Activated T-cell treated with anti-CD3 and anti-CD28 coated beads for 24 hours (primary cell): ENCODE results near the gene ARPP21.
"Not testable (repeated sequence)": the region's sequence is repeated elsewhere in the genome, so short reads cannot be mapped to it uniquely, and the experiment has no call there.

Experiments
- DNase-seq: peaks from one replicate; pipeline ENCODE4 v3.0.0-alpha.2; 2020; ENCODE audit warnings: low read depth

ARPP21 gene

DNA sequence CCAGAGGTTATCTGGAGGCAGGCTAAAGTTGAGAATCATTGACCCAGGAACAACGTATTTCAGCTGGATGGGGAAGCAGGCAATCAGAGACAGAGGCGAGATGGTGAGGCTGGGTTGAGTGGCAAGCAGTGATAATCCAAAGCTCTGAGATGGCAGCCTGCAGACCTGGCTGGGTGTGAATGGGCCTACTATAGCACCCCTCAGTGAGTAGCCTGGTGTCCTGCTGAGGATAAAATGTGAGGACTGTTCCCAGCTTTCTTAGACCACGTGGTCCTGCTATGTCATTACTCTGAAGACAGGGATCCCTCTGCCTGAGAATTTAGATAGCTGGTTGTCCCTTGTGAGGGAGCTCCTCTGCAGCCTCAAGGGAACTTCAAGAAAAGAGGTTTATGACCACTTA is 141.5 kb downstream of the ARPP21 start:
- DNase-seq, result no peak

DNA sequence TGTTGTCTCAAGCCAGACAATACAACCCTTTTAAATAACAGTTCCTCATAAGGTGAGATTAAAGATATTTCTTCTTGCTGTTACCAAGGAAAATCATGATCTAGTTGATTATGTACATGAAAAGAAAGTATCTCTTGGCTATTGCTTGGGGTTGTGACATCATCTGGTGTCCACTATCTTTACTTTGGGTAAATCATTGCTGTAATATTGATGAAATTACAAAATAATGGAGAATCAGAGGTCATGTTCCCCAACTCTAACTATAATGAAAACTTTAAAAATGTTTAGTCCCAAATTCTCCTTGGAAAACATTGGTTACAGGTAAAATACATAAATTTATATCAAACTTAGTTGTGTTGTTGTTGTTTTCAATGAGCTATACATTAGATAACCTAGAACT is 142.2 kb downstream of the ARPP21 start:
- DNase-seq, result no peak

DNA sequence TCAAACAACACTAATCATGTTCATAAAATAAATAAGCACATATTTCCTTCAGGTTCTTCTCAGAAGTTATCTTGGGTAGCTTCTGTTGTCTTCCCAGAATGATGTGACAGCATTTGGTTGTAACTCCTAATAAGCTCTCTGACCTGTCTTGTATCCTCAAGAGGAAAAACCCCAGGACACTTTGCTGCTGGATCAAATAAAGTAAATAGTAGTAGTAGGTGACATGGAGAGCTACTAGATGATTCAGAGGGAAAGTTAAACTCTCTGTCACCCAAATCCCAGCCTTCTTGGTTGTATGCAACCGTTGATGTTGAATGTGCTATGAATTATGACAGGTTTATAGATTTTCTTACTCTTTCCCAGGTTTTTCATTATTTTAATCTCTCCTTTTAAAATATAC is 143.0 kb downstream of the ARPP21 start:
- DNase-seq, result no peak

DNA sequence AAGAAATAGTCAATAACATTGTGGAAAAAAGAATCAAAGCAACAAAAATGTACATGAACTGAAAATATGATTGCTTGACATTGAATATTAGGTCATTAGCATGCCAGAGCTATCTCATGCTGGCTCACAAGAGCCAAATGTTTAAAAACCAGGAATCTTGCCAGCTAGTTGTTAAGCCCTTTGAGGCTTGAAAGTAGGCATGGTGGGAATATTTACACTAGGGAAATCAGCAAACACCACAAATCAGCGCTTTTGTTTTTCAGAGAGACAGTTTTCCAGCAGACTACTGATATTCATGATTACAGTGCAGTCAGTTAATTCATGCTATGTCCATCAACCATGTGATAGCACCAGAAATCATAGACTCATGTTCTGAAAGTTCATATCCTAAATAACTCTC is 144.8 kb downstream of the ARPP21 start:
- DNase-seq, result no peak

DNA sequence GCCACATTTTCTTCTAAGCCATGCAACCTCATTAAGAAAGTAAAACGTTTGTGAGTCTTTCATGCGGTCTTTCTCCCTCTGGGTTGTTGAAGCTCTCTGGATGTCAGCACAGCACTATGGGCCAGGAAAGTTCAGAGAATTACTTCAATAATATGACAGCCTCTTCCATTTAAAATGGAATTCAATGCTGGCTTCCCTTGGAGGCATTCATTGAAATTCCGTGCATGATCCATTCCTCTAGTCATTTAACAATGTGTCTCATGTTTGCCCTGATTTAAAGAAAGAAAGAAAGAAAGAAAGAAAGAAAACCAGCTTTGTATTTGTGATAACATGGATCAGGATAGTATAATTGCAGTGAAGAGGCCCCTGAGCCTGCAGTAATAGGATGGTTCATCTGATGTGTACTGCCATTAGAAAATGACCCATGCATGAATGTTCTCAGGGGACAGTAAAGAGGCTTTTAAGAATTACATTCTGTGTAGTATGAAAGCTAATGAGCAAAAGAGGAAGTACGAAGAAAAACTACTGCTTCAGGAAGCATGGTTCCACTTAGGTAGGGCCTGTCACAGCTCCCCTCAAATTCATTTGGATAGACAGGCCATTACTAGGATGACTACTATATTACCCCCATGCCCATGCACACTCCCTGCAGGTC is 146.0 kb downstream of the ARPP21 start:
- no peak for DNase-seq

DNA sequence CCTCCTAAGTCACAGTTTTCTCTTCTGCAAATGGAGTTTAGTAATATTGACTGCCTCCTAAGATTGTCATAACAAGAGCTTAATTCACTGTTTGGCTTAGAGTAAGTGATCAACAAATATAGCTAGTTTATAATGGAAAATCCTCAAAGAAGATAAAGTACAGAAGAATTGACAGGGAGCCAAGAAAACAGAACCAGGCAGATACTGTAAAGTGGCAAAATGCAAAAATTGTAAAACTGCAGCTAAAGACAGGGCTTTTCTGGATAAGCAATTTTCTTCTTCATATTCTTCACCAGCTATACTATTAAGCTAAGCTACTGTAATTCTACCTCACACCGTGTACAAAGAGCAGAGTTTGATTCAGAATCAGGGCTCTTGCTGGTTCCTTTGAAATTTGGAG is 148.6 kb downstream of the ARPP21 start:
- DNase-seq, result no peak

DNA sequence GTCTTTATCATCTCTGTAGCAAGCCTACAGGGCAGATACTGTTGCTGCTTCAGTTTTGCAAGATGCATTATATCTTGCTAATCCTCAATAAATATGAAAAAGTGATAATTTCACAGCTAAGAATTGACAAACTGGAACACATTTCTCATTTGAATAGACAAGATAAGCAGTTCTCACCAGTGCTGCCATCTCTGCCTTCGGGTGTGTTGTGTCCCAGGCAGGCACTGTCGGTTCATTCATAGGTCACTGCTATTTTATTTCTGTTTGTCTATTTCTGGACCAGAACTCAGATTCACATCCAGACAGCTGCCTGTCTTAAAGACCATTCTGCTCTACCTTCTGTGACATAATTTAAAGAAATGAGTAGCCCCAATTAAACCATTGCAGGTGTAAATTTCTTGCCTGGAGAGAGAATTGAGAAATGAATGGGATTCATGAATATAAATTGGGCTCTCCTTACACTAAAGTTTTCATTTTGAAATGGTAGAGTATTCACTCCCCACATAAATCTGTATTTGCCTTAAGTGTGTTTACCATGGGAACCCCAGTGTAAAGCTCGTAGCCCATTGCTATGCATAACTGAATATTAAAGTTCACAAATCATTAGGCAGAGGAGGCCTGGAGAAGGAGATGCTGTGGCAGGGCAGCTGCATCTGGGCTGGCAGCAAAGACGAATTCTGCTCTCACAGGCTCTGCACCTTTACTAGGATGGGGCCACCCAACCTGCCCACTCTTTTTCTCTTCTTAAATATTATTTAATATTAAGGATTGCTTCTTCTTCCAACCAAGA is 149.9 kb downstream of the ARPP21 start:
- DNase-seq, result no peak

DNA sequence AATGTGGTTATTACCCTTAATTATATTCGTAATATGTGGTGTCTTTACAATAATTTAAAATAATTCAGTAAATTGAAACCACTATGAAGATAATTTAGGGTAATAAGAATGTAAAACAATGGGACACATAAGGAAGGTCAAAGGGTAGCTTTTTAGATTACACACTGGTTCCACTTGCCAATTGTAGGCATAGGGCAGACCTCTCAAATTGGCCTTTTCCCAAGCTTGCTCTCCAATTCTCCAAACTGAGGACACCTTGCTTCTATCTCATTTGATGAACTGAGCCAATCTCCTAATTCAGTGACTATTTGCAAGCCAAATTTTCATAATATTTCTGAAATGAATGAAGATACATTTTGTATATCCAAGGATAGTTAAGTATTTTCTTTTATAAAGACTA is 151.4 kb downstream of the ARPP21 start:
- DNase-seq, result no peak

DNA sequence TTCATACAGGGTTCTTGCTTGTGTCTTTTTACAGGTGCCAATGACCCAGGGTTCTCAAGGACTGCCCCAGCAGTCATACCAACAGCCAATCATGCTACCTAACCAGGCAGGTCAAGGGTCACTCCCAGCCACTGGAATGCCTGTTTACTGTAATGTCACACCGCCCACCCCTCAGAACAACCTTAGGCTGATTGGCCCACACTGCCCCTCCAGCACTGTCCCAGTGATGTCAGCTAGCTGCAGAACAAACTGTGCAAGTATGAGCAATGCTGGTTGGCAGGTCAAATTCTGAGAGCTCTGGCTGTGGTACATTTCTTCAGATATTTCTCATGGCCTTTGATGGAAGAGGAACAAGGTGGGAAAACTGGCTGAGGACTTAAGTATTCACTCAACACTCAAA is 154.3 kb downstream of the ARPP21 start:
- no peak for DNase-seq

DNA sequence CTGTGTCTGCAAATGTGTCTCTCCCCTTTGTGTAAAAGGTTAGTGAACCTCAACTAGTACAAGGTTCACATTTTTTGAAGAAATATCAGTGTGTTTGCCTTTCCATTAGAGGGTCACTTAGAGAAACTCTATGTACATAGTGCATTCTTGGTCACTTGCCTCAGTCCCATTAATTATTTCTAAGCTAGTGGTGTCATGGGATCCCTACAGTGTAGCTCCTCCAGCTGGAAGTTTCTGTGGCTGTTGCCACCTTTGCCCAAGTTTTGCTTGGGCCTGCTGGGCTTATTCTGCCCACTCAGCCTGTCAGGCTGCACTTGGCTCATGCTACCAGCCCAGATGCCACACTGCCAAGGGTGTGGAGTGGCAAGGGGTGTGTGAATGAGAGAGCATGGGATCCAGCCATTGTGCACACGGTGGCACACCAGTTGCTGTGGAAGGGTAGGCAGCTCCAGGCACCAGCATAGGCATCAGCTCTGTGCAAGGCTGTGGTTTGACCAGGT is 161.7 kb downstream of the ARPP21 start:
- no peak for DNase-seq

DNA sequence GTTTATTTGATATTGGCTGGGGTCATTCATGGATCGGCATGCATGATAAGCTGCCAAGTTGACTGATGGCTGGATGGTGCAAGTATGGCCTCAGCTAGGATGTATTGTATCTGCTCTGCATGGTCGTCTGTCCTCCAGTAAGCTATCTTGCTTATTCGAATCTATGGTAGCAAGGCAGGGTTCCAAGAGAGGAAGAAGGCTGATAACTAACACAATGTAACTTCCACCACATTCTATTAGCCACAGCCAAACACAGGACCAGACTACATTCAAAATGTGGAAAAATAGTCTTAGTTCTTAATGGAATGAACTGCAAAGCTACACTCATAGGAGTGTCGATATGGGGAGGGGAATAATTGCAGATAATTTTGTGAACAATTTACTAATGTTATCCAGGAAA is 175.2 kb downstream of the ARPP21 start:
- no peak for DNase-seq

DNA sequence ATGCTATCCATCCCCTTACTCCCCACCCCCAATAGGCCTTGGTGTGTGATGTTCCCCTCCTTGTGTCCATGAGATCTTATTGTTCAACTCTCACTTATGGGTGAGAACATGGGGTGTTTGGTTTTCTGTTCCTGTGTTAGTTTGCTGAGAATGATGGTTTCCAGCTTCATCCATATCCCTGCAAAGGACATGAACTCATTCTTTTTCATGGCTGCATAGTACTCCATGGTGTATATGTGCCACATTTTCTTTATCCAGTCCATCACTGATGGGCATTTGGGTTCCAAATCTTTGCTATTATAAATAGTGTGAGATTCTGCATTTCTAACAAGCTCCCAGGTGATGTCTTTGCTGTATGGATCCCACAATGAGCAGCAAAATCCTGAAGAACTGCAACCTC is 176.5 kb downstream of the ARPP21 start:
- not testable (repeated sequence) for DNase-seq

DNA sequence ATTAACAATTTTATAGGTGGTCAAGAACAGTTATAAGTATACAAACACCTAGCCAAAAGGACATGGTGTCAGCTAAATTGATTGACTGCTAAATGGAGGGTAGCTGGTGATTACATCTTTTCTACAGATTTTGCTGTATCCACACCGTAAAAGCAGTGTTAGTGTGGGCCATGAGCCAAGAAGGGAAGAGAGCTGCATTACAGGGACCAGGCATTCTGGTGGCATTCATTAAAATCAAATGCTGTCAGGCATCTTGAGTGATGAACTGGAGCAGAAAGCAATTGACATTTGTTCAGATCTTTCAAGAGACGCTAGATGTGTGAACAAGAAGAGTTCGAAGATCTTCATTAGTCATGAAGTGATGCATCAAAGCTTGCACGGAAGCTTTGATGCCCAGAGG is 177.9 kb downstream of the ARPP21 start:
- DNase-seq, result no peak

DNA sequence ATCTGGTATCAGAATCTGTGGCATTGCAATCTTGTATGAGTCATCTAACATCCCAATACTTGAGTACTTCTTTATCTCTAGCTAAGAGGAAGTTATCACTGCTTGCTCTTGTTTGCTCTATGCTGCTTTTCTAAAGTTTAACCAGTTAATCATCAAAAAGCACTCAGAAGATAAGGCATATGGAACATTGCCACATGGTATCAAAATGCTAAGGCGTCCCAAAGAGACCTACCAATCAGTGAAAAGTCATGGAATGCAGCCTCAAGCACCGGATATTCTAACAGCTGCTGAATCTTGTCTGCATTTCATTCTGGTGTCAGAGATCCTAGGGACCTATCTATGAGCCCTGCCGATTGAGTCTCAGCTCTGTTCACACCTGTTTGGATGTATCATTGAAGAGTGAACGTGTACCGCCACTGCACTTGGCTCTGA is 192.8 kb downstream of the ARPP21 start:
- no peak for DNase-seq
